ENCODE measurements around the gene CRACDL. TPM values are rescaled to one million over a fixed set of nuclear protein-coding genes. Genes with fewer than 3 reads are reported as not detected.

The CRACDL gene
- total RNA-seq = 0.07 and 0.12 TPM in 2 replicates

GRCh38 chr2:98935777-98936352 is at the start of gene CRACDL:
TSS of gene CRACDL (minus strand) at chr2:98936225. CDS start at chr2:98846800, 89,425 bp downstream.
- peaks cover 10% of the 10 kb centered on the region for H3K4me1 Mint-ChIP-seq
- intact Hi-C loops (cut with micrococcal nuclease) = loop anchor here (10.0 kb wide), 1 partner anchor 129 kb away; no protein-coding TSS in a partner anchor
- peak within 1 kb of the TSS; percentile 74 for H3K4me3 Mint-ChIP-seq
- no peak for DNase-seq
- peaks cover 73% of the 10 kb centered on the region for H3K27me3 Mint-ChIP-seq
- H3K9me3 Mint-ChIP-seq = no peaks in the 10 kb centered on the region
- no peaks in the 10 kb centered on the region for H3K36me3 Mint-ChIP-seq (ENCODE audit: low read depth)
- H3K27ac Mint-ChIP-seq = no peak within 1 kb of the TSS

- peaks cover 2% of the 10 kb centered on the region for H3K27me3 Mint-ChIP-seq
Measured at GRCh38 chr2:98975611-98976010, 39.6 kb upstream of the CRACDL start.

GRCh38 chr2:98972582-98973167 is 36.6 kb upstream of the CRACDL start:
- intact Hi-C loops (cut with micrococcal nuclease) = no loop called here
- no peak overlapping the region for H3K4me3 Mint-ChIP-seq
- H3K4me1 Mint-ChIP-seq = no peaks in the 10 kb centered on the region
- no peaks in the 10 kb centered on the region for H3K36me3 Mint-ChIP-seq (ENCODE audit: low read depth)
- peaks cover 10% of the 10 kb centered on the region for H3K27me3 Mint-ChIP-seq
- peaks cover 30% of the 10 kb centered on the region for H3K9me3 Mint-ChIP-seq
- DNase-seq = no peak
- H3K27ac Mint-ChIP-seq = no peak overlapping the region

More at GRCh38 chr2:98975611-98976010, 39.6 kb upstream of the CRACDL start:
- H3K4me1 Mint-ChIP-seq = no peaks in the 10 kb centered on the region
- H3K27ac Mint-ChIP-seq = no peak overlapping the region
- no peaks in the 10 kb centered on the region for H3K36me3 Mint-ChIP-seq (ENCODE audit: low read depth)
- H3K9me3 Mint-ChIP-seq = peaks cover 21% of the 10 kb centered on the region
- intact Hi-C loops (cut with micrococcal nuclease) = no loop called here
- DNase-seq = no peak
- no peak overlapping the region for H3K4me3 Mint-ChIP-seq

- intact Hi-C loops (cut with micrococcal nuclease) = no loop called here
- peaks cover 19% of the 10 kb centered on the region for H3K27me3 Mint-ChIP-seq
- H3K9me3 Mint-ChIP-seq = peaks cover 17% of the 10 kb centered on the region
- no peaks in the 10 kb centered on the region for H3K4me1 Mint-ChIP-seq
- no peak overlapping the region for H3K4me3 Mint-ChIP-seq
- H3K27ac Mint-ChIP-seq = no peak overlapping the region
- no peaks in the 10 kb centered on the region for H3K36me3 Mint-ChIP-seq (ENCODE audit: low read depth)
- no peak for DNase-seq
Measured at GRCh38 chr2:98959810-98960507, 23.9 kb upstream of the CRACDL start.

DNA sequence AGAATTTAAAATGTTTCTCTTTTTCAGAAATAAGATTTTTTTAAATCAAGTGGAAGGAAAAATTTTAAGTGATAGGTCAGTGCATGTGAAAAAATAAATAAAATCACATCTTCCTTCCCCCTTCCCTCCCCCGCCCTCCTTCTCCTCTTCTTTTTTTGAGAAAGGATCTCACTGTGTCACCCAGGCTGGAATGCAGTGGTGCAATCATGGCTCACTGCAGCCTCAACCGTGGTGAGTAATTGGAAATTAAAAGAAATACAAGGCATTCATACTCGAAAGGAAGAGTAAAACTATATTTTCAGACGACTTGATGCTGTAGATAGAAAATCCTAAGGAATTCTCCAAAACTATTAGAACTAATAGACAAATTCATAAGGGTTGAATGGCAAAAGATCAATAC is 16.9 kb upstream of the CRACDL start:
- H3K36me3 Mint-ChIP-seq (ENCODE audit: low read depth) = no peaks in the 10 kb centered on the region
- no peaks in the 10 kb centered on the region for H3K9me3 Mint-ChIP-seq
- DNase-seq = no peak
- H3K4me3 Mint-ChIP-seq = no peak overlapping the region
- intact Hi-C loops (cut with micrococcal nuclease) = no loop called here
- no peaks in the 10 kb centered on the region for H3K4me1 Mint-ChIP-seq
- H3K27ac Mint-ChIP-seq = no peak overlapping the region
- H3K27me3 Mint-ChIP-seq = peaks cover 32% of the 10 kb centered on the region

- Mint-ChIP-seq H3K4me1 (no peaks in the 10 kb centered on the region), H3K9me3 (no peaks in the 10 kb centered on the region), H3K4me3 (no peak overlapping the region), H3K36me3 (ENCODE audit: low read depth) (no peaks in the 10 kb centered on the region), H3K27ac (no peak overlapping the region), H3K27me3 (peaks cover 28% of the 10 kb centered on the region)
- DNase-seq = no peak
- intact Hi-C loops (cut with micrococcal nuclease) = no loop called here
Measured at GRCh38 chr2:98948956-98949739, 13.1 kb upstream of the CRACDL start.

- intact Hi-C loops (cut with micrococcal nuclease) = no loop called here
- H3K36me3 Mint-ChIP-seq (ENCODE audit: low read depth) = no peaks in the 10 kb centered on the region
Measured at GRCh38 chr2:98947554-98947953, 11.5 kb upstream of the CRACDL start.

GRCh38 chr2:98946855-98947254 is 10.8 kb upstream of the CRACDL start:
- intact Hi-C loops (cut with micrococcal nuclease) = no loop called here

More at GRCh38 chr2:98947554-98947953, 11.5 kb upstream of the CRACDL start:
- no peaks in the 10 kb centered on the region for H3K9me3 Mint-ChIP-seq
- no peak for DNase-seq
- no peaks in the 10 kb centered on the region for H3K4me1 Mint-ChIP-seq
- H3K27ac Mint-ChIP-seq = no peak overlapping the region
- H3K4me3 Mint-ChIP-seq = no peak overlapping the region
- peaks cover 25% of the 10 kb centered on the region for H3K27me3 Mint-ChIP-seq

DNA sequence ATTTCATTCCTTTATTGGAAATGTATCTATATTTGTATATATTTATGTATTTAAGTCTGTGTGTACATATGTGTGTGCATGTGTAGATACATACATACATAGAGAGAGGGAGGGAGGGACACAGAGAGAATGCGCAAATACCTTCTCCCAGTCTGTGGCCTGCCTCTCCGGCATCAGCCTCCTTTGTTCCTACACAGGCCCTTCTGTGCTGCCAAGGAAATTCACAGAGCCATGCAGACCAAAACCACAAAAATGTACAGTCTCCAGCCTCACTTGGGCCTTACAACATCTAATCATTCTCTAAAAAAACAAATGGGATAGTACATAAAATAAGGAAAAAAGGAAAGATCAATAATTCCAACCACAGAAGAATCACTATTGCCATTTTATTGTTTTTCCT is 8.8 kb upstream of the CRACDL start:
- Mint-ChIP-seq H3K27me3 (peaks cover 29% of the 10 kb centered on the region), H3K27ac (no peak overlapping the region), H3K9me3 (no peaks in the 10 kb centered on the region), H3K4me1 (peaks cover 4% of the 10 kb centered on the region), H3K4me3 (no peak overlapping the region), H3K36me3 (ENCODE audit: low read depth) (no peaks in the 10 kb centered on the region)
- no peak for DNase-seq
- intact Hi-C loops (cut with micrococcal nuclease) = no loop called here

More at GRCh38 chr2:98946855-98947254, 10.8 kb upstream of the CRACDL start:
- Mint-ChIP-seq H3K27me3 (peaks cover 25% of the 10 kb centered on the region), H3K4me1 (no peaks in the 10 kb centered on the region), H3K4me3 (no peak overlapping the region), H3K36me3 (ENCODE audit: low read depth) (no peaks in the 10 kb centered on the region), H3K27ac (no peak overlapping the region), H3K9me3 (no peaks in the 10 kb centered on the region)
- DNase-seq = no peak

DNA sequence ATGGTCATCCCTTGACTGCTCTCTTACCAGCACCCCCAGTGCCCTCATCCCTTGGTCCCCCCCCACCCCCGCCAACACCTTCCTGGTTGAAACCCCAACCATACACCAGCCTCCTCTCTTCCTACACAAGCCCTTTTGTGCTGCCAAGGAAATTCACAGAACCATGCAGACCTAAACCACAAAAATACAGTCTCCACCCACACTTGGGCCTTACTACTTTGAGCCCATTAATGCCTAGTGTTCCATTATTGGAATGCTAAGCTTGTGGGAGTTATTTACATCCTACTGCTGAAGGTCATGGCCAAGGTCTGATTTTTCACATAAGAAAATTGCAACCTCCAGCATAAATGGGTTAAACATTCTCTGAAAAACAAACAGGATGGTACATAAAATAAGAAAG is 4.1 kb upstream of the CRACDL start:
- Mint-ChIP-seq H3K27me3 (peaks cover 51% of the 10 kb centered on the region), H3K4me1 (peaks cover 10% of the 10 kb centered on the region), H3K36me3 (ENCODE audit: low read depth) (no peaks in the 10 kb centered on the region), H3K4me3 (no peak overlapping the region), H3K9me3 (no peaks in the 10 kb centered on the region), H3K27ac (no peak overlapping the region)
- intact Hi-C loops (cut with micrococcal nuclease) = no loop called here
- DNase-seq = no peak

GRCh38 chr2:98937906-98938305 is 1.9 kb upstream of the CRACDL start:
- Mint-ChIP-seq H3K4me1 (peaks cover 10% of the 10 kb centered on the region), H3K27me3 (peaks cover 71% of the 10 kb centered on the region), H3K9me3 (no peaks in the 10 kb centered on the region), H3K27ac (no peak overlapping the region), H3K4me3 (peak overlapping the region; percentile 74), H3K36me3 (ENCODE audit: low read depth) (no peaks in the 10 kb centered on the region)
- no peak for DNase-seq
- intact Hi-C loops (cut with micrococcal nuclease) = loop anchor here (10.0 kb wide), 1 partner anchor 127 kb away; no protein-coding TSS in a partner anchor

DNA sequence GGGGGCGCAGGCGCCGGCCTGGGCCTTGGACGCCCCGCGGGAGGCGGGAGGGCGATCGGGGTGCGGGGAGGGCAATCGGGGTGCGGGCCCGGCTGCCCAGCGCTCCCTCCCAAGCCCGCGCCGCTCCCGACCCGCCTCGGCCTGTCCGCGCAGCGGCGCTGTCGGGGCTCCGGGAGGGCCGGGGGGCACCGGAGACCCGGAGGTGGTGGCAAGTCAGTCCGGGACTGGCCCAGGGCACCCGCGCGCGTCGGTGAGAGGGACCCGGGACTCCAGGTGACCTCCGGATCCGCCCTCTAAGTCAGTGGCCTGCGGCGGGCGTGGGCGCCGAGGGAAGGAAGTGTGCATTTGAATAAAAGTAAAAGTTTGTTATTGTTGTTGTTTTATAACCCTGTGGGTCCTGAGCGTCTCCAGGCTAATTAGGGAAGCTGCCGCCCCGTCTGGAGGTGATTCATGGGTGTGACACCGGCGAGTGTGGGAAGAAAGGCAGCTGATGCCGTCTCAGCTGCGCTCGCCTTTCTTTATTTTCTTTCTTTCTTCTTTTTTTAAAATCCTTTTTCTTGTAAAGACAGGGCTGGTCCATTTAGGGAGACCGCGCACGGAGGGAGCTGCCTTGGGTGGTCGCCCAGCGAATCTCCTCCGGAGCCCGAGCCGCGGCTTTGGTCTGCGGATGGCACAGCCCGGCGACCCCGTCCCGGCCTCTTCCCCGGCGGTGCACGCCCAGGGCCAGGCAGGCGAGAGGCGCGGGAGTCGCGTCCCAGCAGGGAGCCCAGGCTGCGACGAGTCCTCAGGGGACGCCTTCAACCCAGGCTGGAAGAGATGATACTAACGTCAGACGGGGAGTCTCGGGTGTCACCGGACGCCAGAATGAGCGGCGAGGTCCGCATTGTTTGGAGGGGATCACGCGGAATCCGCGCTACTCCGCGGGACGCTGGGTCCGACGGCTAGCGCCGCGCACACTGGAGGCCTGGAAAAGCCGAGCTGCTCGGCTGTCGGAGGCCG is 627 bp upstream of the CRACDL start:
- Mint-ChIP-seq H3K4me3 (peak overlapping the region; percentile 74), H3K4me1 (peaks cover 10% of the 10 kb centered on the region), H3K9me3 (no peaks in the 10 kb centered on the region), H3K36me3 (ENCODE audit: low read depth) (no peaks in the 10 kb centered on the region), H3K27me3 (peaks cover 74% of the 10 kb centered on the region), H3K27ac (no peak overlapping the region)
- intact Hi-C loops (cut with micrococcal nuclease) = loop anchor here (10.0 kb wide), 1 partner anchor 128 kb away; no protein-coding TSS in a partner anchor
- peak; percentile 72 for DNase-seq
